Activated T-cell treated with anti-CD3 and anti-CD28 coated beads, Interleukin-2, amount 50 U/mL, for 24 hours (primary cell): ENCODE results near the gene MAP4.
A peak's percentile ranks its signal among the peaks of the same experiment; 100 is the strongest.

Experiments
- DNase-seq: peaks from one replicate; pipeline ENCODE4 v3.0.0-alpha.2; 2020
- H3K27ac Mint-ChIP-seq: 2 replicates; pipeline ENCODE4 v1.8.0; 2020; ENCODE audit warnings: mild to moderate bottlenecking, mixed read lengths
- H3K27me3 Mint-ChIP-seq: 2 replicates; pipeline ENCODE4 v1.8.0; 2020; ENCODE audit warnings: mixed read lengths
- H3K36me3 Mint-ChIP-seq: 2 replicates; pipeline ENCODE4 v1.8.0; 2020; ENCODE audit warnings: low read depth, mixed read lengths
- H3K4me1 Mint-ChIP-seq: 2 replicates; pipeline ENCODE4 v1.8.0; 2020; ENCODE audit warnings: low read depth, mixed read lengths
- H3K4me3 Mint-ChIP-seq: 2 replicates; pipeline ENCODE4 v1.8.0; 2020; ENCODE audit warnings: mild to moderate bottlenecking, moderate library complexity, mixed read lengths
- H3K9me3 Mint-ChIP-seq: 2 replicates; pipeline ENCODE4 v1.8.0; 2020; ENCODE audit warnings: mixed read lengths

MAP4 gene

GRCh38 chr3:47802734-47803479, 213.3 kb downstream of the MAP4 start, which contains the start of gene DHX30:
TSS of gene DHX30 (plus strand) at chr3:47803138. CDS start at chr3:47810684, 7,546 bp downstream.
- DNase-seq = peak; percentile 91
- peak within 1 kb of the TSS; percentile 97 for H3K4me3 Mint-ChIP-seq
- peaks cover 29% of the 10 kb centered on the region for H3K36me3 Mint-ChIP-seq
- H3K9me3 Mint-ChIP-seq = no peaks in the 10 kb centered on the region
- H3K4me1 Mint-ChIP-seq = peaks cover 34% of the 10 kb centered on the region
- peak within 1 kb of the TSS; percentile 98 for H3K27ac Mint-ChIP-seq
- no peaks in the 10 kb centered on the region for H3K27me3 Mint-ChIP-seq
